PC-3 (cell line): ENCODE results near the gene NR5A2. TPM values are rescaled to one million over a fixed set of nuclear protein-coding genes. Genes with fewer than 3 reads are reported as not detected.

ENCODE experiments used
- ATAC-seq: fragments of 200-7000 bp; cut with Tn5 transposase; 2 replicates; pipeline ENCODE4 v1.9.1; 2020; ENCODE audit warnings: mild to moderate bottlenecking, moderate library complexity
- BruUV-seq: library from RNA; stranded (reverse); fragments of 400-500 nt; replicated peaks from 2 replicates; lab custom pipeline; 2021; lab: Mats Ljungman, UMichigan
- CTCF ChIA-PET: fragments of 300-600 bp; sonication (Branson Sonifier 250); formaldehyde crosslinking; loops from one replicate; lab custom pipeline; 2022; ENCODE audit warnings: antibody characterized with exemption; lab: Charles Lee
- POLR2A ChIA-PET: fragments of 300-600 bp; sonication (Branson Sonifier 250); formaldehyde crosslinking; loops from one replicate; lab custom pipeline; 2022; ENCODE audit warnings: antibody characterized with exemption; ENCODE audit not compliant: unreplicated experiment; lab: Charles Lee
- DNase-seq: peaks from one replicate; pipeline ENCODE4 v3.0.0-alpha.2; 2015
- H2AFZ ChIP-seq: fragments of 300-600 bp; sonication (generic); 2 replicates; pipeline ENCODE4 v1.6.0; 2016; ENCODE audit warnings: antibody characterized with exemption, low read length
- H3F3A ChIP-seq: fragments of 300-600 bp; sonication (generic); one replicate; pipeline ENCODE4 v1.6.0; 2017; ENCODE audit warnings: antibody characterized with exemption, low read length, control low read depth, mild to moderate bottlenecking; ENCODE audit not compliant: unreplicated experiment
- H3K27ac ChIP-seq: fragments of 300-600 bp; sonication (generic); 2 replicates; pipeline ENCODE4 v1.5.1; 2016; ENCODE audit warnings: mild to moderate bottlenecking, low read length
- H3K27me3 ChIP-seq: fragments of 300-600 bp; sonication (generic); 2 replicates; pipeline ENCODE4 v1.6.1; 2016; ENCODE audit warnings: low read length, mixed read lengths
- H3K36me3 ChIP-seq: fragments of 300-600 bp; sonication (generic); 2 replicates; pipeline ENCODE4 v1.6.1; 2016; ENCODE audit warnings: low read depth, mixed run types, low read length, mixed read lengths
- H3K4me1 ChIP-seq: fragments of 300-600 bp; sonication (generic); 2 replicates; pipeline ENCODE4 v1.5.1; 2016; ENCODE audit warnings: low read length; ENCODE audit not compliant: insufficient read depth
- H3K4me2 ChIP-seq: fragments of 300-600 bp; sonication (generic); 2 replicates; pipeline ENCODE4 v1.6.0; 2016; ENCODE audit warnings: low read length
- H3K4me3 ChIP-seq: fragments of 300-600 bp; sonication (generic); 2 replicates; pipeline ENCODE4 v1.5.1; 2016; ENCODE audit warnings: mild to moderate bottlenecking, low read length, mixed read lengths
- H3K79me2 ChIP-seq: fragments of 300-600 bp; sonication (generic); 2 replicates; pipeline ENCODE4 v1.6.1; 2017; ENCODE audit warnings: low read length, mixed read lengths
- H3K9ac ChIP-seq: fragments of 300-600 bp; sonication (generic); 2 replicates; pipeline ENCODE4 v1.6.0; 2016; ENCODE audit warnings: mild to moderate bottlenecking, low read length
- H3K9me2 ChIP-seq: fragments of 300-600 bp; sonication (generic); replicated peaks from 2 replicates; pipeline ENCODE4 v1.6.1; 2016; ENCODE audit warnings: mixed run types, low read length, mixed read lengths
- H3K9me3 ChIP-seq: fragments of 300-600 bp; sonication (generic); 2 replicates; pipeline ENCODE4 v1.6.1; 2016; ENCODE audit warnings: low read length, mixed read lengths
- H4K20me1 ChIP-seq: fragments of 300-600 bp; sonication (generic); 2 replicates; pipeline ENCODE4 v1.6.1; 2016; ENCODE audit warnings: low read length, mixed read lengths
- CTCF ChIP-seq: fragments of 300-600 bp; sonication (generic); conservative IDR thresholded peaks from 2 replicates; pipeline ENCODE4 v1.5.1; 2017; ENCODE audit warnings: antibody characterized with exemption, low read depth, mild to moderate bottlenecking, low read length
- EZH2 ChIP-seq: fragments of 300-600 bp; sonication (generic); IDR thresholded peaks from one replicate; pipeline ENCODE4 v1.6.1; 2017; ENCODE audit warnings: antibody characterized with exemption, mild to moderate bottlenecking, low read length; ENCODE audit not compliant: unreplicated experiment
- EZH2phosphoT487 ChIP-seq: fragments of 300-600 bp; sonication (generic); IDR thresholded peaks from 2 replicates; pipeline ENCODE4 v1.6.1; 2018; ENCODE audit warnings: mild to moderate bottlenecking, antibody characterized with exemption, low read length, borderline replicate concordance
- intact Hi-C: fragments of 100-400 bp; cut with micrococcal nuclease; formaldehyde crosslinking; loops from 2 replicates; pipeline ENCODE4 v1.9.0; 2023
- total RNA-seq: library from RNA; depleted of rRNA; stranded (reverse); fragments of >200 nt; gene quantifications from 2 replicates; pipeline ENCODE4 v1.2.3, GENCODE V29; 2014

NR5A2 gene
- total RNA-seq, 1 experiment from 2014 or later, result 0.36 TPM

- H2AFZ ChIP-seq, result peak overlapping the region; percentile 85
Observed at GRCh38 chr1:200038325-200038980, 10.9 kb downstream of the NR5A2 start.

GRCh38 chr1:200038981-200039848, 11.7 kb downstream of the NR5A2 start:
- peak overlapping the region; percentile 89 for H3K4me2 ChIP-seq
- ChIA-PET CTCF (interaction anchor here (0.5 kb wide), 1 partner anchor 83 kb away, joined by 3 read pairs; no protein-coding TSS in a partner anchor), POLR2A (interaction anchor here (0.5 to 0.6 kb wide), 3 partner anchors 10 to 41 kb away, joined by 3 to 5 read pairs (median 4); no protein-coding TSS in a partner anchor)
- TF ChIP-seq EZH2phosphoT487 (peak; percentile 71; the same call in 1 of the 2 replicates), EZH2 (peak; percentile 92), CTCF (no peak; the same call in 1 of the 2 replicates)
- no peaks in the 10 kb centered on the region for H4K20me1 ChIP-seq
- H3K27me3 ChIP-seq, result peaks cover 79% of the 10 kb centered on the region
- H3K9me2 ChIP-seq, result no peaks in the 10 kb centered on the region
- intact Hi-C loops, result loop anchor here (1.0 to 10.0 kb wide), 3 partner anchors 143 to 446 kb away; no protein-coding TSS in a partner anchor
- H3K36me3 ChIP-seq, result no peaks in the 10 kb centered on the region
- H3K4me3 ChIP-seq, result peak overlapping the region; percentile 70
- H3F3A ChIP-seq, result no peaks in the 10 kb centered on the region
- ATAC-seq (peak; percentile 84), DNase-seq (peak; percentile 71)
- peaks cover 7% of the 10 kb centered on the region; the same call in 1 of the 2 replicates for H3K4me1 ChIP-seq
- no TSS peak for BruUV-seq
- H3K9me3 ChIP-seq, result no peaks in the 10 kb centered on the region
- no peaks in the 10 kb centered on the region for H3K79me2 ChIP-seq
- H3K27ac ChIP-seq, result no peak overlapping the region
- peak overlapping the region; percentile 0; the same call in 1 of the 2 replicates for H3K9ac ChIP-seq
- H2AFZ ChIP-seq, result peak overlapping the region; percentile 85

More at GRCh38 chr1:200038325-200038980, 10.9 kb downstream of the NR5A2 start:
- intact Hi-C loops, result loop anchor here (5.0 to 10.0 kb wide), 2 partner anchors 239 to 446 kb away; no protein-coding TSS in a partner anchor
- DNase-seq (no peak), ATAC-seq (no peak)
- Histone ChIP-seq H3K4me3 (peak overlapping the region; percentile 70), H3K9me3 (no peaks in the 10 kb centered on the region), H3K36me3 (no peaks in the 10 kb centered on the region), H3K9me2 (no peaks in the 10 kb centered on the region), H3K27ac (no peak overlapping the region), H3K9ac (no peak overlapping the region), H3K27me3 (peaks cover 80% of the 10 kb centered on the region), H4K20me1 (no peaks in the 10 kb centered on the region), H3F3A (no peaks in the 10 kb centered on the region), H3K4me2 (peak overlapping the region; percentile 89), H3K4me1 (peaks cover 7% of the 10 kb centered on the region; the same call in 1 of the 2 replicates), H3K79me2 (no peaks in the 10 kb centered on the region)
- POLR2A ChIA-PET, result no interaction called here
- no TSS peak for BruUV-seq
- TF ChIP-seq CTCF, result no peak
- TF ChIP-seq EZH2phosphoT487, result no peak
- TF ChIP-seq EZH2, result no peak
- CTCF ChIA-PET, result no interaction called here
